GM10266 (cell line): Measurements from ENCODE around the gene CD81.

Experiments used
- DNase-seq: peaks from one replicate; pipeline ENCODE4 v3.0.0; 2012; ENCODE audit errors: extremely low spot score
- TF ChIP-seq, protein P1 (sequence below): IDR thresholded peaks from 2 replicates; pipeline ENCODE4 v1.5.1; 2012; ENCODE audit warnings: mild to moderate bottlenecking, low read depth; ENCODE audit not compliant: control insufficient read depth, insufficient read depth; ENCODE audit errors: missing control alignments

The CD81 gene

GRCh38 chr11:2426826-2427521, 49.9 kb downstream of the CD81 start:
- TF ChIP-seq, protein P1, sequence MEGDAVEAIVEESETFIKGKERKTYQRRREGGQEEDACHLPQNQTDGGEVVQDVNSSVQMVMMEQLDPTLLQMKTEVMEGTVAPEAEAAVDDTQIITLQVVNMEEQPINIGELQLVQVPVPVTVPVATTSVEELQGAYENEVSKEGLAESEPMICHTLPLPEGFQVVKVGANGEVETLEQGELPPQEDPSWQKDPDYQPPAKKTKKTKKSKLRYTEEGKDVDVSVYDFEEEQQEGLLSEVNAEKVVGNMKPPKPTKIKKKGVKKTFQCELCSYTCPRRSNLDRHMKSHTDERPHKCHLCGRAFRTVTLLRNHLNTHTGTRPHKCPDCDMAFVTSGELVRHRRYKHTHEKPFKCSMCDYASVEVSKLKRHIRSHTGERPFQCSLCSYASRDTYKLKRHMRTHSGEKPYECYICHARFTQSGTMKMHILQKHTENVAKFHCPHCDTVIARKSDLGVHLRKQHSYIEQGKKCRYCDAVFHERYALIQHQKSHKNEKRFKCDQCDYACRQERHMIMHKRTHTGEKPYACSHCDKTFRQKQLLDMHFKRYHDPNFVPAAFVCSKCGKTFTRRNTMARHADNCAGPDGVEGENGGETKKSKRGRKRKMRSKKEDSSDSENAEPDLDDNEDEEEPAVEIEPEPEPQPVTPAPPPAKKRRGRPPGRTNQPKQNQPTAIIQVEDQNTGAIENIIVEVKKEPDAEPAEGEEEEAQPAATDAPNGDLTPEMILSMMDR: no peak
- no peak for DNase-seq

DNA sequence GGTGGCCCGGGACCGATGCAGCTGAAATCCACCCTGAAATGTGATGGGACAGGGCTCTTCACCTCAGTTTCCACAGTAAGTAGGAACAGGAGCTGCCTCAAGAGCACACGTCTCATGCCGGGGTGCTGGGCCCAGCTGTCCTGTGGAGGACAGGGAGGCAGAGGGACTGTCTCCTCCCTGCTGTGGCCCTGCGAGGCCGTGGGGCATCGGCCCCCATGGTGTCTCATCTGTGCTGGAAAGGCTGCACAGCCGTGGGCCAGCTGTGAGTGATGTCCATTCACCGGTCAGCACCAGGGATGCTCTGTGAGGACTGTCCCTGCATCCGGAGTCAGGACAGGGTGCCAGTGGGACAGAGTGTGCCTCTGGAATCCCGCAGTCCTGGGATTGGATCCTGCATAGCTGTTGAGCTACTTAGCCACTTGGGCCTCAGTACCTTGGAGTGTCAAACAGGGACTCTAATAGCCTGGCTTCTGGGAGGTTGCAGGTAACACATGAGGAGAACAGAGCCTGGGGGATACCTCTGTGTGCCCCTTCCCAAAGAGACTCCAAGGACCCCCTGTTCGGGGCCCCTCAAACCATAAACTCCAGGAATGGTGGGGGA, 50.7 kb downstream of the CD81 start:
- TF ChIP-seq, protein P1: no peak
- no peak for DNase-seq

GRCh38 chr11:2428322-2428795, 51.2 kb downstream of the CD81 start:
- peak; percentile 76 for DNase-seq
- TF ChIP-seq, protein P1: peak; percentile 78

DNA sequence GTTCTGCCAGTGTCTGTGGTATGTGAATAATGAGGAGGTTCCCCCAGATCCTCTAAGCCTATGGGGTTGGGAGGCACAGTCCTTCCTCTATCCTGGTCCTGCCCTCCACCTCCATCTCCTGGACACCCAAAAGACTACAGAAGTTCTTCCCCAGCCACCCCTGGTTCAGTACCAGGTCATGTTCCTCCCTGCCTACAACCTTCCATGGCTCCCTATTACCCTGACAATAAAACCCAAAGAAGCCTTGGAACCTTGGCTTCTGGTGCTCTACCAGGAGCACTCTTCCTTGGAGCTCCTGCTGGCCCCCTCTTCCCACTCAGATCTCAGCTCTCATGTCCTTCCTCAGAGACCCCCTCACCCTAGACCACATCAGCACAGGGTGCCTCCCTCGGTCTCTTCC, 54.3 kb downstream of the CD81 start:
- TF ChIP-seq, protein P1: no peak
- DNase-seq: no peak

DNA sequence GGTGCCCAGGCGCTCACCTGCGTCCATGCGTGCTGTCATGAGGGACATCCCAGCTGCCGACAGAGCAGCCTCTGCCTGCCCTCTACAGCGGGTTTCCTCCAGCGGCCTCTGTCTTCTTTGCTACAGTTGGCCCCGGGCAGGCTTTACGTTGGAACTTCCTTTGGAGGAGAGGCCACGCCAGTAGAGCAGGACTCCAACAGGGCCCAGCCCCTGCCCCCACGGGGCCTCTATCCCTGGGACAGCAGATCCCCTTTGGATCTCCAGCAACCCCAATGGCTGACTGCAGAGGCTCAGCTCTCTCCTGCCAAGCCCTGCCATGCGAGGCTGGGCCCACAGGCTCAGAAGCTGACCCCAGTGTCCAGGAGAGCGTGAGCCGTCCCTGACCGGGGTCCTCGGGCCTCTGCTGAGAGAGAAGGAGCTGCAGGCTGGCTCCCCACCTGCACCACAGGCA, 55.1 kb downstream of the CD81 start:
- DNase-seq: no peak
- TF ChIP-seq, protein P1: no peak

- DNase-seq: no peak
Measured at GRCh38 chr11:2432628-2433071, 55.5 kb downstream of the CD81 start.

More at GRCh38 chr11:2432628-2433071, 55.5 kb downstream of the CD81 start:
- TF ChIP-seq, protein P1: no peak
